Fibroblast of skin of right biceps (primary cell): ENCODE results near the gene DIP2B.

ENCODE experiments used
- DNase-seq: peaks from one replicate; pipeline ENCODE4 v3.0.0-alpha.2; 2013

Gene DIP2B

GRCh38 chr12:50785406-50786001 is 280.7 kb downstream of the DIP2B start:
- DNase-seq = no peak

- DNase-seq = peak; percentile 88
These were observed 281.9 kb downstream of the DIP2B start for GRCh38 chr12:50786498-50787231.

- no peak for DNase-seq
These were observed 282.8 kb downstream of the DIP2B start for GRCh38 chr12:50787618-50788017.

GRCh38 chr12:50788561-50788960 is 283.8 kb downstream of the DIP2B start:
- peak; percentile 58 for DNase-seq

GRCh38 chr12:50790081-50790480 is 285.3 kb downstream of the DIP2B start:
- no peak for DNase-seq
